ENCODE data around the gene SPTBN5.

Gene SPTBN5

GRCh38 chr15:41900526-41901380 is 6.9 kb upstream of the SPTBN5 start:
- no peak for DNase-seq

GRCh38 chr15:41899854-41900442 is 6.1 kb upstream of the SPTBN5 start:
- DNase-seq, result no peak

- no peak for DNase-seq
Measured at GRCh38 chr15:41897363-41897799, 3.5 kb upstream of the SPTBN5 start.

GRCh38 chr15:41896566-41896965 is 2.7 kb upstream of the SPTBN5 start:
- DNase-seq, result no peak

- no peak for DNase-seq
Measured at GRCh38 chr15:41895957-41896356, 2.1 kb upstream of the SPTBN5 start.

- no peak for DNase-seq
Measured at GRCh38 chr15:41895491-41895890, 1.6 kb upstream of the SPTBN5 start.

- peak; percentile 78 for DNase-seq
Measured at GRCh38 chr15:41894791-41895463, 1.1 kb upstream of the SPTBN5 start.

GRCh38 chr15:41894251-41894790 is 468 bp upstream of the SPTBN5 start:
- no peak for DNase-seq

GRCh38 chr15:41892621-41893421 is 1.0 kb downstream of the SPTBN5 start:
- no peak for DNase-seq

- no peak for DNase-seq
Measured at GRCh38 chr15:41891946-41892345, 1.9 kb downstream of the SPTBN5 start.

GRCh38 chr15:41891226-41891625 is 2.6 kb downstream of the SPTBN5 start:
- no peak for DNase-seq

GRCh38 chr15:41890050-41890690 is 3.7 kb downstream of the SPTBN5 start:
- no peak for DNase-seq

GRCh38 chr15:41888662-41889253 is 5.1 kb downstream of the SPTBN5 start:
- DNase-seq, result no peak

- no peak for DNase-seq
Measured at GRCh38 chr15:41887893-41888292, 6.0 kb downstream of the SPTBN5 start.

- no peak for DNase-seq
Measured at GRCh38 chr15:41887161-41887560, 6.7 kb downstream of the SPTBN5 start.

GRCh38 chr15:41886741-41887140 is 7.1 kb downstream of the SPTBN5 start:
- no peak for DNase-seq

GRCh38 chr15:41885841-41886240 is 8.0 kb downstream of the SPTBN5 start:
- DNase-seq, result no peak

- DNase-seq, result no peak
Measured at GRCh38 chr15:41885321-41885720, 8.5 kb downstream of the SPTBN5 start.

GRCh38 chr15:41884458-41884857 is 9.4 kb downstream of the SPTBN5 start:
- DNase-seq, result no peak

- no peak for DNase-seq
Measured at GRCh38 chr15:41883484-41883825, 10.4 kb downstream of the SPTBN5 start.

- DNase-seq, result no peak
Measured at GRCh38 chr15:41882689-41883483, 11.0 kb downstream of the SPTBN5 start.
